H1 (cell line): ENCODE measurements around the gene FBN1. TPM values are rescaled to one million over a fixed set of nuclear protein-coding genes. Genes with fewer than 3 reads are reported as not detected.

Experiments used
- CTCF ChIA-PET: fragments of 300-600 bp; sonication (Branson Sonifier 250); formaldehyde crosslinking; loops from one replicate; lab custom pipeline; 2021; ENCODE audit not compliant: partially characterized antibody; lab: Charles Lee
- POLR2A ChIA-PET: fragments of 300-600 bp; sonication (Branson Sonifier 250); formaldehyde crosslinking; loops from one replicate; lab custom pipeline; 2021; ENCODE audit warnings: inconsistent platforms; ENCODE audit not compliant: partially characterized antibody; lab: Charles Lee
- DNase-seq, 2 experiments: peaks; one replicate each; pipeline versions ENCODE4 v3.0.0 to v3.0.0-alpha.2; 2010 to 2022; ENCODE audit warnings: low spot score in 2 of 2, low read depth in 1 of 2, mixed read lengths in 1 of 2
- FAIRE-seq: peaks from 2 replicates; lab custom pipeline; 2011; peaks lifted over from hg19 to GRCh38; lab: Jason Lieb, UNC
- H2AFZ ChIP-seq: 2 replicates; pipeline ENCODE4 v1.8.1; 2012; ENCODE audit warnings: low read length, inconsistent platforms
- H2AK5ac ChIP-seq: 2 replicates; pipeline ENCODE4 v1.6.1; 2013; ENCODE audit warnings: low read depth, low read length
- H2BK120ac ChIP-seq: replicated peaks from 2 replicates; pipeline ENCODE3; 2013; ENCODE audit warnings: low read depth, low read length, inconsistent platforms
- H2BK12ac ChIP-seq: 2 replicates; pipeline ENCODE4 v1.6.1; 2013; ENCODE audit warnings: low read depth, low read length
- H2BK15ac ChIP-seq: 2 replicates; pipeline ENCODE4 v1.6.1; 2013; ENCODE audit warnings: low read length
- H2BK20ac ChIP-seq: 2 replicates; pipeline ENCODE4 v1.6.1; 2013; ENCODE audit warnings: low read length
- H2BK5ac ChIP-seq: 2 replicates; pipeline ENCODE4 v1.6.1; 2013; ENCODE audit warnings: low read depth, low read length
- H3K14ac ChIP-seq: 2 replicates; pipeline ENCODE4 v1.6.1; 2013; ENCODE audit warnings: inconsistent platforms; ENCODE audit not compliant: insufficient read length
- H3K18ac ChIP-seq: 2 replicates; pipeline ENCODE4 v1.6.1; 2013; ENCODE audit warnings: low read length; ENCODE audit errors: extremely low read depth
- H3K23ac ChIP-seq: 2 replicates; pipeline ENCODE4 v1.6.1; 2013; ENCODE audit warnings: inconsistent platforms; ENCODE audit not compliant: insufficient read length
- H3K23me2 ChIP-seq: 2 replicates; pipeline ENCODE4 v1.6.1; 2013; ENCODE audit warnings: low read depth, low read length
- H3K27ac ChIP-seq: 2 replicates; pipeline ENCODE4 v1.6.1; 2011; ENCODE audit warnings: low read depth, low read length, inconsistent platforms
- H3K27me3 ChIP-seq, 4 experiments: replicated peaks in 1 of 4; 1 replicate in 1 of 4; 2 replicates in 3 of 4; pipeline versions ENCODE4 v1.6.1 to v1.8.1; 2011 to 2013; ENCODE audit warnings: low read length in 3 of 4, mild to moderate bottlenecking in 3 of 4, inconsistent platforms in 2 of 4, mixed read lengths in 2 of 4, moderate library complexity in 1 of 4; ENCODE audit not compliant: control insufficient read depth in 3 of 4, insufficient read depth in 3 of 4; ENCODE audit errors: extremely low read depth in 1 of 4
- H3K36me3 ChIP-seq, 4 experiments: 2 replicates each; pipeline versions ENCODE4 v1.6.1 to v1.8.1; 2011 to 2013; ENCODE audit warnings: mild to moderate bottlenecking in 4 of 4, low read length in 3 of 4, moderate library complexity in 2 of 4, control low read depth in 1 of 4, inconsistent platforms in 1 of 4; ENCODE audit not compliant: insufficient read depth in 4 of 4, control insufficient read depth in 2 of 4
- H3K4ac ChIP-seq: replicated peaks from 2 replicates; pipeline ENCODE3; 2013; ENCODE audit warnings: low read length, low read depth, mixed read lengths, inconsistent platforms; ENCODE audit not compliant: insufficient read length
- H3K4me1 ChIP-seq, 4 experiments: replicated peaks in 1 of 4; 1 replicate in 1 of 4; 2 replicates in 3 of 4; pipeline versions ENCODE4 v1.6.1 to v1.8.1; 2011 to 2013; ENCODE audit warnings: low read length in 3 of 4, inconsistent platforms in 2 of 4, mixed read lengths in 1 of 4; ENCODE audit not compliant: insufficient read depth in 4 of 4, control insufficient read depth in 3 of 4
- H3K4me2 ChIP-seq, 2 experiments: 2 replicates each; pipeline versions ENCODE4 v1.6.1 to v1.8.1; 2011 to 2013; ENCODE audit warnings: low read depth in 2 of 2, low read length in 2 of 2, control low read depth in 1 of 2, inconsistent platforms in 1 of 2, mild to moderate bottlenecking in 1 of 2; ENCODE audit not compliant: insufficient read depth in 1 of 2
- H3K4me3 ChIP-seq, 4 experiments: fragments of 200-600, 300-600 bp in 1 of 4; sonication (generic), shearing (Covaris generic), sonication (Bioruptor Twin) in 1 of 4; 2 replicates each; pipeline versions ENCODE4 v1.5.1 to v1.8.1; 2011 to 2016; ENCODE audit warnings: low read length in 4 of 4, low read depth in 3 of 4, control low read depth in 2 of 4, inconsistent platforms in 2 of 4, mild to moderate bottlenecking in 2 of 4, mixed read lengths in 1 of 4, moderate library complexity in 1 of 4; ENCODE audit not compliant: insufficient read depth in 2 of 4; ENCODE audit errors: extremely low read depth in 1 of 4
- H3K56ac ChIP-seq: replicated peaks from 2 replicates; pipeline ENCODE3; 2013; ENCODE audit warnings: low read depth, mild to moderate bottlenecking, mixed read lengths, low read length, inconsistent platforms; ENCODE audit not compliant: insufficient read length
- H3K79me1 ChIP-seq: 2 replicates; pipeline ENCODE4 v1.6.1; 2013; ENCODE audit warnings: low read depth, low read length, control low read depth
- H3K79me2 ChIP-seq, 2 experiments: 2 replicates each; pipeline versions ENCODE4 v1.6.1 to v1.8.1; 2012 to 2013; ENCODE audit warnings: low read length in 2 of 2, mild to moderate bottlenecking in 2 of 2, inconsistent platforms in 1 of 2; ENCODE audit not compliant: insufficient read depth in 2 of 2, control insufficient read depth in 1 of 2
- H3K9ac ChIP-seq, 4 experiments: replicated peaks in 1 of 4; 1 replicate in 1 of 4; 2 replicates in 3 of 4; pipeline versions ENCODE4 v1.6.1 to v1.8.1; 2011 to 2013; ENCODE audit warnings: low read depth in 3 of 4, low read length in 3 of 4, control low read depth in 2 of 4, mild to moderate bottlenecking in 2 of 4, moderate library complexity in 2 of 4, inconsistent platforms in 1 of 4; ENCODE audit errors: extremely low read depth in 1 of 4
- H3K9me3 ChIP-seq, 2 experiments: 2 replicates each; pipeline versions ENCODE4 v1.6.1 to v1.8.1; 2012 to 2013; ENCODE audit warnings: mild to moderate bottlenecking in 2 of 2, moderate library complexity in 2 of 2, control low read depth in 1 of 2, inconsistent platforms in 1 of 2, low read depth in 1 of 2, low read length in 1 of 2, mixed read lengths in 1 of 2; ENCODE audit not compliant: insufficient read depth in 2 of 2
- H4K20me1 ChIP-seq, 2 experiments: replicated peaks in 1 of 2; 2 replicates each; pipeline versions ENCODE3 to v1.8.1; 2011 to 2013; ENCODE audit warnings: inconsistent platforms in 2 of 2, low read length in 2 of 2, mild to moderate bottlenecking in 1 of 2; ENCODE audit not compliant: insufficient read depth in 2 of 2, control insufficient read depth in 1 of 2
- H4K5ac ChIP-seq: 2 replicates; pipeline ENCODE4 v1.6.1; 2013; ENCODE audit warnings: low read length, low read depth, mixed read lengths, inconsistent platforms; ENCODE audit not compliant: insufficient read length
- H4K8ac ChIP-seq: 2 replicates; pipeline ENCODE4 v1.8.0; 2013; ENCODE audit warnings: mild to moderate bottlenecking, moderate library complexity, low read length, inconsistent platforms; ENCODE audit not compliant: insufficient read depth; ENCODE audit errors: extremely low read depth
- H4K91ac ChIP-seq: replicated peaks from 2 replicates; pipeline ENCODE3; 2013; ENCODE audit warnings: low read length, mixed read lengths, inconsistent platforms; ENCODE audit not compliant: insufficient read length
- EP300 ChIP-seq, 2 experiments: IDR thresholded peaks; 1 replicate in 1 of 2; 2 replicates in 1 of 2; pipeline ENCODE4 v1.6.1; 2011 to 2012; ENCODE audit warnings: low read depth in 2 of 2, low read length in 2 of 2, mild to moderate bottlenecking in 2 of 2, borderline replicate concordance in 1 of 2, inconsistent platforms in 1 of 2, moderate library complexity in 1 of 2
- GTF2F1 ChIP-seq: IDR thresholded peaks from 2 replicates; pipeline ENCODE4 v1.6.1; 2012; ENCODE audit warnings: low read depth, low read length, improper control_type of control experiment, borderline replicate concordance
- NRF1 ChIP-seq: IDR thresholded peaks from 2 replicates; pipeline ENCODE4 v1.6.1; 2011; ENCODE audit warnings: mild to moderate bottlenecking, low read depth, low read length, improper control_type of control experiment
- RFX5 ChIP-seq: IDR thresholded peaks from 2 replicates; pipeline ENCODE4 v1.6.1; 2011; ENCODE audit warnings: low read depth, low read length, improper control_type of control experiment, borderline replicate concordance
- SIX5 ChIP-seq: IDR thresholded peaks from 2 replicates; pipeline ENCODE4 v1.6.1; 2011; ENCODE audit warnings: mild to moderate bottlenecking, low read depth, low read length
- TCF12 ChIP-seq: IDR thresholded peaks from 2 replicates; pipeline ENCODE4 v1.6.1; 2011; ENCODE audit warnings: low read depth, mild to moderate bottlenecking, low read length
- WGBS, 2 experiments: shearing (Covaris generic) in 1 of 2; methylation state at CpG; one replicate each; pipeline versions ENCODE4 v1.1.6 to v1.1.7; 2013 to 2015; ENCODE audit warnings: low lambda C conversion rate in 2 of 2, mixed read lengths in 2 of 2, inconsistent platforms in 1 of 2, low coverage in 1 of 2, missing lambda C conversion rate in 1 of 2; ENCODE audit not compliant: insufficient replicate concordance in 2 of 2, insufficient coverage in 1 of 2, insufficient read length in 1 of 2; ENCODE audit errors: extremely low coverage in 1 of 2, missing lambda C conversion rate in 1 of 2; 5-methylcytosine and 5-hydroxymethylcytosine counted together
- polyA plus RNA-seq, 7 experiments: library from polyadenylated mRNA; depleted of rRNA in 3 of 7; stranded (reverse) in 5 of 7; unstranded in 2 of 7; fragments of >200 nt in 5 of 7; fragments of 200-250 nt in 2 of 7; gene quantifications; 1 replicate in 5 of 7; 2 replicates in 1 of 7; 4 replicates in 1 of 7; pipeline versions ENCODE4 v1.2.1 to v1.2.3, GENCODE V29; 2011 to 2013; ENCODE audit warnings: missing spikeins in 2 of 7, mixed read lengths in 2 of 7
- total RNA-seq: library from RNA; stranded (reverse); fragmentation: NEBNext Ultra II Directional; extraction: Animal tissue kit (Norgen Biotek cat#: 25700); gene quantifications from 2 replicates; pipeline ENCODE4 v1.2.1, GENCODE V29; 2021
- TF ChIP-seq, protein P1 (sequence below): IDR thresholded peaks from 2 replicates; pipeline ENCODE4 v1.6.1; 2012; ENCODE audit warnings: inconsistent platforms

Gene FBN1
- total and polyA plus RNA-seq, 2 of the 8 experiments (the other 6 are each of a cell fraction or from before 2014, with no cell fraction given): 3.0 to 4.0 TPM

DNA sequence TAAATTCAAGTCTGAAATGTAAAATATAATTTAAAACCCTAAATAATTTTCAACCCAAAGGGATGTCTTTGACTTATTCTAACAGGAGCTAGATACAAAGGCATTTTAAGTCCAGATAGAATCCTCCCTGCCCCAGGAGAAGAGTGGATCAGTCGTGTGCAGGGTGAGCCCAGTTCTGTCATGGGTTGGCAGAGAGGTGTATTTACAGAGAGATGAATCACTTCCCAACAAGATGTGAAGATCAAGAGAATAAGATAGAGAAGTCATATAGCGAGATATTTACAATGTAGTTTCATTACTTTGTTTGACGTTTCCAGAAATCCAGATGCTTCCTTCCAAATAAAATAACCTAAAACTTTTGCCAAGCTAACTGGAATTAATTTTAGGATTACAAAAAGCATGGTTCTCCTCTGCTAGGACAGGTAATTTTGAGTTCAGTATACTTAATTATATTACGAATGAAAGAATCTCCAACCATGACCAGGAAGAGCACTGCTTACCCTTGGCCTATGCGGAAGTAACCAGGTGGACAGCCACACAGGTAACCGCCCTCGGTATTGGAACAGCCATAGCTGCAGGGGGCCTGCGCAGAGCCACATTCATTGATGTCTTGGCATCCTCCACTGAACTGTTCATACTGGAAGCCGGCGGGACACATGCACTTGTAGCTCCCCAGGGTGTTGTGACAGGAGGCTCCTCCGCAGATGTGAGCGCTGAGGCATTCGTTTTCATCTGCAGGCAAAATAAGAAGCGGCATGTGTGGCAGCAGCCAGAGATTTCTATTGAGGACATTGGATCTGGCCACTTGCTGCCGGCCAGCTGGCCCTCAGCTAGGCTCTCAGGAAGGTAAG, 230.2 kb downstream of the FBN1 start:
- H4K5ac ChIP-seq: no peak overlapping the region
- H4K91ac ChIP-seq: no peak overlapping the region
- no peak overlapping the region for H3K9ac ChIP-seq
- TF ChIP-seq EP300 (IDR thresholded peaks at IDR 0.05; ENCODE audit: borderline replicate concordance in 1 of 2, low read depth in 2 of 2, low read length in 2 of 2) (no peak), SIX5 (no peak), RFX5 (no peak), TCF12 (no peak), GTF2F1 (no peak), NRF1 (no peak)
- TF ChIP-seq, protein P1, sequence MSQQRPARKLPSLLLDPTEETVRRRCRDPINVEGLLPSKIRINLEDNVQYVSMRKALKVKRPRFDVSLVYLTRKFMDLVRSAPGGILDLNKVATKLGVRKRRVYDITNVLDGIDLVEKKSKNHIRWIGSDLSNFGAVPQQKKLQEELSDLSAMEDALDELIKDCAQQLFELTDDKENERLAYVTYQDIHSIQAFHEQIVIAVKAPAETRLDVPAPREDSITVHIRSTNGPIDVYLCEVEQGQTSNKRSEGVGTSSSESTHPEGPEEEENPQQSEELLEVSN: no peak
- H2BK15ac ChIP-seq: no peak overlapping the region
- no peak overlapping the region for H3K23ac ChIP-seq
- POLR2A ChIA-PET: no interaction called here
- H3K36me3 ChIP-seq: no peaks in the 10 kb centered on the region
- no peak overlapping the region for H2BK120ac ChIP-seq
- no peak for DNase-seq
- H3K79me1 ChIP-seq: no peaks in the 10 kb centered on the region
- CTCF ChIA-PET: no interaction called here
- no peaks in the 10 kb centered on the region for H4K20me1 ChIP-seq
- H3K56ac ChIP-seq: no peak overlapping the region
- H3K18ac ChIP-seq: no peak overlapping the region
- H3K4me2 ChIP-seq: no peak overlapping the region
- no peaks in the 10 kb centered on the region; a peak in 1 of 7 replicates for H3K27me3 ChIP-seq
- H2BK20ac ChIP-seq: no peak overlapping the region
- H2BK12ac ChIP-seq: no peak overlapping the region
- no peak overlapping the region for H2BK5ac ChIP-seq
- no peak overlapping the region for H2AFZ ChIP-seq
- H3K23me2 ChIP-seq: no peaks in the 10 kb centered on the region
- FAIRE-seq: no peak
- H3K4me1 ChIP-seq: no peaks in the 10 kb centered on the region
- H4K8ac ChIP-seq: no peak overlapping the region
- H3K9me3 ChIP-seq: no peaks in the 10 kb centered on the region
- WGBS, 2 experiments: 90% methylated on average over 15 of the region's 15 CpGs; no CpG with 5 or more reads in 1 of the 2 experiments
- no peak overlapping the region for H3K4me3 ChIP-seq
- H3K79me2 ChIP-seq: no peaks in the 10 kb centered on the region
- H3K4ac ChIP-seq: no peak overlapping the region
- no peak overlapping the region for H2AK5ac ChIP-seq
- no peak overlapping the region for H3K27ac ChIP-seq
- no peak overlapping the region for H3K14ac ChIP-seq
